Raji (cell line): Measurements from ENCODE around the gene AMER3.

Source experiments
- POLR2A ChIP-seq: IDR thresholded peaks from 2 replicates; pipeline ENCODE4 v1.6.1; 2011; ENCODE audit warnings: low read depth, low read length, control low read depth; ENCODE audit not compliant: insufficient read depth

AMER3 gene, protein sequence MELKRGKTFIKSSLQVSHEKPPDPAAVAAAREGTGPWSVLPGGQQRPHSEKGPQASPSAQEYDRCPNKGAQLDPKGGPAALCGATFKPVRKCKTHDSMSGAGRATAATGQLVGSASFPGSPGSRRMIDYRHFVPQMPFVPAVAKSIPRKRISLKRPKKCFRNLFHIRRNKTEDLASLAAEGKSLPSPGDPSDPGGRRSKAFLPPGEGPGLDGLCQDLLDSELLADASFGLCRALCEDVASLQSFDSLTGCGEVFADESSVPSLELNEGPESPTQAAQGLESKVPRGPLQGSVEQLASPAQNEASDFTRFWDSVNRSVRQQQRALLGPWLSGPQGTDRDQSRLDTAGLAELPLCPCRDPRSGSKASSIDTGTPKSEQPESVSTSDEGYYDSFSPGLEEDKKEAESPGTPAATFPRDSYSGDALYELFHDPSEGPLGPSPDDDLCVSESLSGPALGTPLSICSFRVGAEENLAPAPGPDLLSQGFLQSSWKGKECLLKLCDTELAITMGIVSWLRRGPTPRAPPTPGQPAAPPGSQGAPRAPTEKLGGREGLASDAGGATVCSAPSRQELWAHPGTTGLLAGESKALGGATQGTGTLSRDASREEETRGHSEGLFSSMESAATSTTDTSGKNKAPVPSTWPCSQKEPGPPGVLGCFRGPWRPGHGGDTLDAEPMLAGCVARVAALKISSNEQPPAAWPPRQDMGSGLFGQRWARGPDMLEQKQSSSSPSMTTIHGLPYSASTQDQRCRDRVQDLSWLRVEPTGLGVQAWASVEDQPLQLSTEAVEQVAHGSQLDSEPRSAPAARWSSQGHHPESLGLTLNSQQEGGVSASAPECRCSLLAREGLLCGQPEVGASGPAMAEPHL

GRCh38 chr2:130755256-130756052 is at the start of gene AMER3:
AMER3 (plus strand) TSS chr2:130755540; CDS start chr2:130762073, 6,533 bp downstream.
- TF ChIP-seq POLR2A: no peak

- no peak for TF ChIP-seq POLR2A
Measured at GRCh38 chr2:130720036-130720435, 35.3 kb upstream of the AMER3 start.

DNA sequence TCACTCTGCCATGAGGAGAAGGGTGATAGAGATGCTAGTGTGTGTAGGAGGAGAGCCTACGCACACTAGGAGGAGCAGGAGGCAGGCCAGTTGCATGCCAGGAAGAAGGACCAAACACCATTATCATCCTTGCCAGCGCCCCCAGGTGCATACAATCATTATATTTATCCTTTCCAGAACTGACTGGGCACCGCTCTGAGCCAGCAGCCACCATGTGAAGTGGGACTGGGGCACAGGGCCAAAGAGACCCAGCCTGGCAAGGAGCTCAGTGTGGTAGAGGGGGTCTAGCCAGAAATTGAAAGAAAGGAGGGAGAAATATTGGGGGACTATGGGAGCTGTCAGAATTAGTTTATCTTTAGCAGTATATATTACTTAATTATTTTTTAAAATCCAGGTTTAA is 34.8 kb upstream of the AMER3 start:
- TF ChIP-seq POLR2A: no peak

- no peak for TF ChIP-seq POLR2A
Measured at GRCh38 chr2:130724455-130724854, 30.9 kb upstream of the AMER3 start.

GRCh38 chr2:130726614-130727180 is 28.6 kb upstream of the AMER3 start:
- TF ChIP-seq POLR2A: no peak

- TF ChIP-seq POLR2A: no peak
Measured at GRCh38 chr2:130727286-130727924, 27.9 kb upstream of the AMER3 start.

DNA sequence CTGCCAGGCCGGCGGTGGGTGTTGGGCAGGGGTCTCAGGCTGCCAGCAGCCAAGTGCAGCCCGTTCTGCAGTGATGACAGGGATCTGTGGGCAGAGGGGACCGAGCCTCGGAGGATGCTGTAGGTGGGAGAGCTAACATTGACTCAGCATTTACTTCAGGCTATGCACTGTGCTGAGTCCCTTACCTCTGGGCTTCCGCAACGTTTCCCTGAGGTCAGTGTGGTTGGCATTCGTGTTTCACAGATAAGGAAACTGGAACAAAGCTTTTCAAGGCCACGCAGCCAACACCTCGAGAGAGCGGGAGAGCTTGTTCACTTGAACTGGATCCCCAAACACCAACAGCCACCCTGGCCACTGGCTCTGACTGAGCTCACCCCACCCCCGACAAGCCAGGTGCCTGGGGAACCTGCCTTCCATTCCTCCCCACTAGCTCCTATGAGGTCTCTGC is 27.3 kb upstream of the AMER3 start:
- TF ChIP-seq POLR2A: no peak

GRCh38 chr2:130728549-130729316 is 26.6 kb upstream of the AMER3 start, which contains the start of gene GPR148:
GPR148 (plus strand) TSS chr2:130729070; CDS start chr2:130729152, 82 bp downstream.
- TF ChIP-seq POLR2A: no peak

- TF ChIP-seq POLR2A: no peak
Measured at GRCh38 chr2:130729322-130730299, 25.7 kb upstream of the AMER3 start.

DNA sequence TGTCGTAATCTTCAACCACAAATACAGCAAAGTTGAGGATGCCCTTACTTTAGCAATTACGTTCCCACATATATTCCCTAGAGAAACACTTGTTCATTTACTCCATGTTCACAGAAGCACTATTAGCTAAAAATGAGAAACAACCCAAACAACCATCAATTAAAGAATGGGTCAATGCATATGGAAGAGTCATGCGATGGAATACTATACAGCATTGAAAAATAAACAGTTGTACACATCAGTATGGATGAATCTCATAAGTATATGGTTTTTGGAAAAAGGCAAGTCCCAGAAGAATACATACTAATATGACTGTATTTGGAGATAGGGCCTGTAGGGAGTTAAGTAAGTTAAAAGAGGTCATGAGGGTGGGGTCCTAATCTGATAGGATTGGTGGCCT is 20.1 kb upstream of the AMER3 start:
- TF ChIP-seq POLR2A: no peak

DNA sequence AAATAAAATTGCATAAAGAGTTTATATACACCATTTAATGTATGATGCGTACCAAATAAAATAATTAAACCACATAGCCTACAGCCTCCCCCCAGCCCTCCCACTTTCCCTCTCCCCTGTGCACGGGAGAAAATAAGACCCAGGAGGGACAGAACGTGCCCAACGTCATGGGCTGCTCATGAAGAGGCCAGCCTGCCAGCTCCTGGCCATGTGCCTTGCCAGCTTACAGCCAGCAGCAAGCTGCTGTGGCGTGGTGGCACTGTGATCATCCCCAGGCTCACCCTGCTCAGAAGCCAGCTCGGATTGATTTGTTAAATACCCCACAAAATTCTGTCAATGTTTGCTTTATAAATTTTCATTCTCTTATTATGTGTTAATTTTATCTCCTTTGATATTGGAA is 18.9 kb upstream of the AMER3 start:
- TF ChIP-seq POLR2A: no peak

DNA sequence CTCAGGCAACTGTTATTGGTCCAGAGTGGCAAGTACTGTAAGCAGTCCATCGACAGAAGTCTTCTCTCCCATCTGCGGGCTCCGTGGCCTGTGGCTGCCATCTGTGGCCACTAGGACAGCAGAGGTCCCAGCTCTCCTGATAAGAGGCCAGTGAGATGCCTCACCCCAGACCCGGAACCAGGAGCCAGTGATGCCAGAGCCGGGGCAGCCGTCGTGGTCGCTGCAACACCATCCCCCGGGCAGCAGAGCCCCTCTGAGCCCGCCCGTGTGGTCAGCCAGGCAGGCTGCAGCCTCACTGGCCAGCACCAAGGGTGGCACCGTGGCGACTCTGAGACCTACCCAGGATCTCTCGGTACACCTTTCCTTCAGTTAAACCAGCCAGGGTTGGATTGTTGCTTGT is 17.7 kb upstream of the AMER3 start:
- TF ChIP-seq POLR2A: no peak

DNA sequence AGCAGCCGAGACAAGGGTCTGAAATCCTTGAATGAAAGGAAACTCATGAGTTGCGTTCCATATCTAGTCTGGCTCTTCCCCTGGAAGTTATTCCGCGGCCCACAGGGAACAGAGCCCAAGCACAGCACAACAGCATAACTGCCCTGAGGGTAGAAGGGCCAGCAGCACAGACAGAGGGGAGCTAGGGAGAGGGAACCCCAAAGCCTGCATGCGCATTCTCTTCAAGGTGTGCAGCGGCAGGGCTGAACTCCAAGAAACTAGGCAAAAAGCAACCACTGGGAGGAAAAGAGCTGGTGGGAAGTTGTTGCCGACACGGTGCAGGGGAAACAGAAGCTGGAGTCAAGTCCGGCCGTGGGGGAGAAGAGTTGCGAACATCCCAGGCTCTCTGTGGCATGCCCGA is 14.7 kb upstream of the AMER3 start:
- no peak for TF ChIP-seq POLR2A

DNA sequence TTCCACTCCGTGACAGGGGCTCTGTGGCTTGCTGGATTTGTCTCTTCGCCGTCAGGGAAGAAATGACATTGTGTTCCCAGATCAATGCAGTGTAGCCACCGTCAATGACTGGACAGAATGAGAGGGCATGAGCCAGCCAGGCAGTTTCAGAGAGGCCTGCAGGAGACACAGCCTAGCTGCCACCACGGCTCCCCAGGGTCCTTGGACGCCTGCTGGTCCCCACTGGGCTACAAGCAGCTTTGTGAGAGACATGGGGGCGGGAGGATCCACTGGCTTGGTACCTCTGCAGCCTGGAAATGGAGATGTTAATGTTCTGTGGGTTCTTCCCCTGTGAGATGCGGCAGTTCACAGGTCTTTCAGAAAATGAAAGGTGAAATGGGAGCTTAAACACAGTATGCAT is 12.1 kb upstream of the AMER3 start:
- no peak for TF ChIP-seq POLR2A
